ENCODE results near the gene INPP5B.
"Not testable (repeated sequence)": the region's sequence is repeated elsewhere in the genome, so short reads cannot be mapped to it uniquely, and the experiment has no call there.

Gene INPP5B

DNA sequence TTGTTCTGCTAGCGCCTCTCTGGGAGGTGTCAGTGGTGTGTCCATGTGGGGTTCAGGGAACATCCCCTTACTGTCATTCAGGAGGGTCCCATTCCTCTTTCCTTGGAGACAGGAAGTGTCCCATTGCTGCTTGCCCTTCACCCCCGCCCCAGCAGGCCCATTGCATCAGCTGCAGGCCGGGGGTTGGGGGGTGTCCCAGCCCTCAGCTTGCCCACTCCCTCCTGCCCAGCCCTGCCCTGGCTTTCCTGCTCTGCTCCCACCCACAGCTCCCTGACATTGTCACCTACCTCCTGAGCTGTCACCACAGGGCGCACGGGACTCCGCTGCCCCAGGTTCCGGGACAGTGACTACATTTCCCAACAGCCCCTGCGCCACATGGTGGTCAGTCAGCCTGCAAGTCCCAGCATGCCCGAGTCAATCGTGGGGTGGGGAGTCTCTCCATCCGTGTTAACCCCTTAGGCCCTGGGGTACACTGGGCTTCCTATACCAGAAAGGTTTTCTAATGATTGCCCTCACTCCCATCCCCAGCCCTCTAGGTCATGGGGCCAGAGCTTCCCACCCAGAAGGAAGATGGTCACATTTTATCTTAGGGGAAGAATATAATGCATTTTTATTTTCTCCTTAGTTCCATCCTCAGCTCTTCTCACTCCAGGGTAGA, at the start of gene INPP5B:
TSS of gene INPP5B (minus strand) at position 351 of the 658 bp plus-strand sequence. CDS start 745 bp downstream, outside the sequence.
- DNase-seq: no peak

DNA sequence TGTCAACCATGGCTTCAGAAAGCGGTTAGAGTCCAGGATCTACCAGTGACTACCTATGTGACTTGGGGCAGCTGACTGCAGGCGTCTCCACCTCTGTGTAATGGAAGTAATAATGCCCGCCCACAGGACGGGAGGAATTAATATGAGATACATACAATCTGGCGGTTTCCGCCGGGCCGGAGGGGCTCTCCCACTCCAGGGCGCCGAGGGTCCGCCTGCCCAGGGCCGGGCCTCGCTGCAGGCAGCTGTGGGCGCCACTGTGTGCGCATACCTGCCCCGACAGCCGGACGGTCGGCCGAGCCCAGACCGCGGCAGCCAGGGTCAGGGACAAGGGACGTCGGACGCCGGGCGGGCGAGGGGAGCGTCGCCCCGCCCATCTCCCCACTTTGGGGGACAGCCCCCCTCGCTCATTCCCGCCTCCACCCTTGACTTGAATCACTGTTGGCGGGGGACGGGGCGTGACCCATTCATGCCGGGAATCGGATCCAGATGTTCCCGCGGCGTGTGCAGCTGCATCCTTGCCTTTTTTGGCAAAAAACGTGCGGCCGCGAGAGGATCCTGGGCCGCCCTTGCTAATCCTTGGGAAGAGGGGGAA, 49.0 kb upstream of the INPP5B start:
- DNase-seq: peak; percentile 90

- DNase-seq: peak; percentile 39
Measured at GRCh38 chr1:37994886-37995566, 48.2 kb upstream of the INPP5B start.

DNA sequence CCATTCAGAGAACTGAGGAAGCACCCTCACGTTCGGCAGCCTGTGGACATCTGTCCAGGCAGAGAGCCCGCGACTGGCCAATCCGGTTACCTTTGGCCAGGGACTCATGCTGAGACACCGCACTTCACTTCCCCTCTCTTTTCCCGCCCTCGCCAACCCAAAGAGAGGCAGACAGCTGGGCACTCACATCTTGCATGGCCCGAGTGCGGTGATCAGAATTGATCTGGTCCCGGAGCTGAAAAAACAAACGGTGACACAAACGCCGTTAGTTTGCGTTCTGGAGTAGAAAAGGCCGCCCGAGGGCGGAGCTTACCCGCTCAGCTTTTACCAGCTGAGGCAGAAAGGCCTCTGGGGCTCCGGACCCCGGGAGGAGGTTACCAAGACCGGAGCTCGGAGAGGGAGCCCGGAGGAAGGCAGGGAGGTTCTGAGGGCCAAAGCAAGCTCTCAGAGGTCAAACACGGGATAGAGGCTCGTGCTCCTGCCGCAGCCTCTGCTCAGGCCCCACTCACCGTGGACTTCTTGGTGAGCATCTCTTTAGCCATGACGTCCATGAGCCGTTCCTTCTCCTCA, 42.6 kb upstream of the INPP5B start:
- DNase-seq: no peak

DNA sequence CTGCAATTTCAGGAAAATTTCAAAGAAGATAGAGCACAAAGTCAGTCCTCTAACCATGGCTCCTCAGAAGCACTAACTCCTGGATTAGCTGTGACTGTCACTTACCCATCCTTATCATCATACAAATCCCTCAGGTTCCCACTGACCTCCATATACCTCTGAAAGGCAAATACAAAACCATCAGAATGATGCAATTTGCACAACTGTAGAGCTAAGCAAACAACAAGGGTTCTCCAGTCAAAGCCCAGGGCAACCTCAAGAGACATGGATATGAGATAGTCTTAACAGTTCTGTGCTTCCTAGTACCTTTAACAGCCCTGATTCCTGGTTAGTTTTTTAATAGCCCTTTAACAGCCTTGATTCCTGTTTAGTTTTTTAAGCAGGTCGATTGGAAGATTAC, 40.8 kb upstream of the INPP5B start:
- no peak for DNase-seq

- no peak for DNase-seq
Measured at GRCh38 chr1:37983546-37983945, 36.7 kb upstream of the INPP5B start.

- DNase-seq: no peak
Measured at GRCh38 chr1:37978541-37978940, 31.7 kb upstream of the INPP5B start.

GRCh38 chr1:37975083-37975482, 28.2 kb upstream of the INPP5B start:
- peak; percentile 18 for DNase-seq

GRCh38 chr1:37974567-37974966, 27.7 kb upstream of the INPP5B start:
- no peak for DNase-seq

DNA sequence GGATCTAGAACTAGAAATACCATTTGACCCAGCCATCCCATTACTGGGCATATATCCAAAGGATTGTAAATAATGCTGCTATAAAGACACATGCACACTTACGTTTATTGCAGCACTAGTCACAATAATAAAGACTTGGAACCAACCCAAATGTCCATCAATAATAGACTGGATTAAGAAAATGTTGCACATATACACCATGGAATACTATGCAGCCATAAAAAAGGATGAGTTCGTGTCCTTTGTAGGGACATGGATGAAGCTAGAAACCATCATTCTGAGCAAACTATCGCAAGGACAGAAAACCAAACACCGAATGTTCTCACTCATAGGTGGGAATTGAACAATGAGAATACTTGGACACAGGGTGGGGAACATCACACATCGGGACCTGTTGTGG, 26.8 kb upstream of the INPP5B start:
- DNase-seq: not testable (repeated sequence)

- no peak for DNase-seq
Measured at GRCh38 chr1:37965301-37965700, 18.4 kb upstream of the INPP5B start.

DNA sequence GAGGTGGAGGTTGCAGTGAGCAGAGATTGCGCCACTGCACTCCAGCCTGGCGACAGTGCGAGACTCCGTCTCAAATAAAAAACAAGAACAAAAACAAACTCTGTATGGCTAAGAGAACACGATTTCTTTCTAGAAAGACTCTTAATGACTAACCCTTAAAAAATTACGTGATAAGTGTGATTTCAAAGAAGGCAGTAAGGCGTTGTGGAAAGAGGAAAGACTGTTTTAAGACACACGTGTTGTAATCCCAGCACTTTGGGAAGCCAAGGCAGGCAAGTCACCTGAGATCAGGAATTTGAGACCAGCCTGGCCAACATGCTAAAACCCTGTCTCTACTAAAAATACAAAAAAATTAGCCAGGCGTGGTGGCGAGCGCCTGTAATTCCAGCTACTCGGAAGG, 17.3 kb upstream of the INPP5B start:
- DNase-seq: not testable (repeated sequence)

- DNase-seq: no peak
Measured at GRCh38 chr1:37958690-37959089, 11.8 kb upstream of the INPP5B start.

DNA sequence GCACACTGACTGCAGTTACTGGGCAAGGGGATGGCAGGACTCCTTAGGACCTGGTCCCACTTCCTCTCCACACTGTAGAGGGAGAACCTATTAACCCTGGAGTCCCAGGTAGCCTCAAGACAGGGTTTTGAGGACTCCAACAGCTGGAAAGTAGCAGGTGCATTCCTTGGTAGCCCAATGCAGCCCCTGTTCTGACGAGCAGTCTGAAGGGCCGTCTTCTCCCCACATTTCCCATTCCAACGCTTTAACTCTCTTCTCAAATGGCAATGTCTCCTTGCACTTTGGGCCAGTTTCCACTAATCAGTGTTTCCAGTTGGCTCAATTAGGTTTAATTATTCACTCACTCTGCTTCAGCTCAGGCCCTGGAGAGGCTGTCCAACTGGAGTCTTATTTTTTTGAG, 8.8 kb upstream of the INPP5B start:
- DNase-seq: no peak

DNA sequence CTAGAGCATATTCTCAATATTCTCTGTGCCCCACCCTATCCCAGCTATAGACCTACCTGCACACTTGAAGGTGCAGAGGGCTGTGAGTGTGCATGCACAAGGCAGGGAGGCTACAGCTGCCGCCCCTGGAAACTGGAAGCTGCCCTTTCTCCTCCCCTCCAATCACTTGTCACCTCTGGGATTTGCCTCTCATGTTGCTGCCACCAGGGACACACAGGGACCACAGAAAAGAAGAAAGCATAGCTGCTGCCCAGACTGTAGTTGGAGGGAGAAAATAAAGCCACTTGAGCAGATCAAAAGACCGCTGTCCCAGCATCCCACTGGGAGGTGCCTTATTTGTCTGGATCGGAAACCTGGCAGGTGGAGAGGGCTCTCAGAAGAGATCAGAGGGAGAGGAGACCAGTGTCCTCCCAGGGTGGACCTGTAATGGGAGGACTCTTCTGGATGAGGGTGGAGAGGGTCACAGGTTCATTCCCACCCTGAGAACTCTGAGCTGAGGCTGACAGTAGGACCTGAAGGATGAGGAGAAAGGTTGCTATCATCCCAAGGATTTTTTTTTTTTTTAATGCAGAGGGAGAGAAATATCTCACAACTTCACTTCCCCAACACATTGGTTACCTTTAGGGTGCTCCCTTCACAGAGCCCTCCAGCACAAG, 7.6 kb upstream of the INPP5B start:
- DNase-seq: peak; percentile 8

- DNase-seq: no peak
Measured at GRCh38 chr1:37952738-37953137, 5.9 kb upstream of the INPP5B start.

- no peak for DNase-seq
Measured at GRCh38 chr1:37951783-37952624, 5.2 kb upstream of the INPP5B start.

- no peak for DNase-seq
Measured at GRCh38 chr1:37951041-37951782, 4.4 kb upstream of the INPP5B start.

DNA sequence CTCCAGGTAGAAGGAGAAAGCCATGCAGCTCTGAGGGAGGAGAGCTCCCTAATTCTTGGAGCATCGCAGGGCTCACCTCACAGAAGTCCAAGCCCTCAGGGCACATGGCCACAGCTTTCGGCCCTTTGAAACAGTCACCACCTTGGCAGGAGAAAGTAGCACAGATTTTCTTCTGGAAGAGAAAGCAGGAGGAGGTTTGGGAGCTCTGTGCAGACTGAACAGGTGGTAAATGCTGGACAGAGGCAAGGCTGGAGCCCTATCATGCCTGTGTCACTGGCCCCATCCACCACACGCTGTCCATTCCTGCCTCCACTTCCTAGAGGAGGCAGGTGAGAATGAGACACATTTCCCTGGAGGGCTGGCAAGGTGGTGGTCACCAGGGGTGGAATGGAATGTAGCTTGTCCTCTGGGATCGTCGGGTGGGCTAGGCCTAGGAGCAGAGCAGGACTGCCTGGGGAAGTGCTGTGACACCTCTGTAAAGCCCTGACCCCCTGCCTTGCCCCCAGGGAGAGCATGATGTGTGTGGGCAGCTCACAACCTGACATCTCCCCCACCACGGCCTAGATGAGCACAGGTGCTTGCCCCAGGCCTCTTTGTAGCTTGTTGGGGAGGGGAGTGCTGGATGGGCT, 2.8 kb upstream of the INPP5B start:
- DNase-seq: no peak

GRCh38 chr1:37948841-37949240, 2.0 kb upstream of the INPP5B start:
- no peak for DNase-seq

DNA sequence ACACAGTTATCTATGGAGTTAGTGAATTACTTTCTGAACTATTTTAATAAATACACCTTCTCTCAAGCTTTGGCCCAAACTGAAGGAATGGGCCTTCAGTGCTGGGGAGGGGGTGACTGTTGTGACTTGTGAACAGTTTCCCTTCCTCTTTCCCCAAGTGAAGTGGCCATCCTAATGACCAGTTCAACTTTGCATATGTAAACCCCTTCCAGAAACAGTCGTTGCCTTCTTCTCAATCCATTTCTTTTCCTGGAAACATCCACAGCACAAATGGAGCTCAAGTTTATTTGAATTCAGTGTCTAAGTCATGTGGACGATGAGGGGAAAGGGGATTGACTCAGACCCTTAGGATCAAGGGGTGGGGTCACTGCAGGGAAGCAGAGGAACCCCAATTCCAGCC, 1.3 kb upstream of the INPP5B start:
- DNase-seq: no peak
